Cardiac fibroblast (primary cell): Measurements from ENCODE around the gene CRAMP1.

ENCODE experiments used
- DNase-seq, 2 donors: peaks; one replicate each; pipeline versions ENCODE4 v3.0.0 to v3.0.0-alpha.2; 2010; ENCODE audit warnings: low read depth in 2 of 2
- H3K4me3 ChIP-seq, 2 donors: replicated peaks in 1 of 2; 1 replicate in 1 of 2; 2 replicates in 1 of 2; pipeline ENCODE4 v1.5.1; 2011; ENCODE audit warnings: low read depth in 2 of 2, low read length in 2 of 2, mild to moderate bottlenecking in 2 of 2, moderate library complexity in 1 of 2
- CTCF ChIP-seq: IDR thresholded peaks from one replicate; pipeline ENCODE4 v1.5.1; 2011; ENCODE audit warnings: low read depth, mild to moderate bottlenecking, low read length, inconsistent platforms

CRAMP1 gene

GRCh38 chr16:1669698-1670097 lies 57.5 kb downstream of the CRAMP1 start:
- no peak for TF ChIP-seq CTCF
- no peak overlapping the region for H3K4me3 ChIP-seq
- no peak for DNase-seq

- DNase-seq: no peak
- no peak overlapping the region for H3K4me3 ChIP-seq
- TF ChIP-seq CTCF: no peak
Measured at GRCh38 chr16:1670371-1670770, 58.2 kb downstream of the CRAMP1 start.

- H3K4me3 ChIP-seq: no peak overlapping the region
- no peak for DNase-seq
- no peak for TF ChIP-seq CTCF
Measured at GRCh38 chr16:1670866-1671265, 58.7 kb downstream of the CRAMP1 start.

- no peak for DNase-seq
- no peak overlapping the region for H3K4me3 ChIP-seq
- TF ChIP-seq CTCF: no peak
Measured at GRCh38 chr16:1673424-1674151, 61.4 kb downstream of the CRAMP1 start.

GRCh38 chr16:1674306-1674705 lies 62.1 kb downstream of the CRAMP1 start:
- no peak for TF ChIP-seq CTCF
- H3K4me3 ChIP-seq: no peak overlapping the region

GRCh38 chr16:1674751-1675664 lies 62.8 kb downstream of the CRAMP1 start:
- H3K4me3 ChIP-seq: no peak overlapping the region
- DNase-seq: peak; percentile 30 to 71

More at GRCh38 chr16:1674306-1674705, 62.1 kb downstream of the CRAMP1 start:
- DNase-seq: no peak

More at GRCh38 chr16:1674751-1675664, 62.8 kb downstream of the CRAMP1 start:
- no peak for TF ChIP-seq CTCF
